ENCODE results near the gene UGT1A10.

DNA sequence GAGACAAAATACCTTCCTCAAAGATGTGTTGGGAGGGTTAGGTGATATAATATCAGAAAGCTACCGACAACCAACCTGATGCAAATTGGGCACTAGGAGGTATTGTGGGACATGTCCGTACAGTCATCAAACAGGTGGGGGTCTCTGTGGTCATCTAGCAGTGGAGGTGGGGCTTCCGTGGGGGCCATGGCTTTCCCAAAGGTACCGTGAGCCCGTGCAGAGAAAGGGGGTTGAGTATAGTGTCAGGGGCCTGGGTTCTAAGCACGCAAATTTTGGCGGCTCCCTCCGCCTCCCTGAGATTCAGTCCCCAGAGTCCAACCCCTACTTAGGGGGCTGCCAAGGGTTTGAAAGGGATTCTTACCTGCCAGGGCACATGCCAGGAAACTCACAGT is 185.5 kb downstream of the UGT1A10 start:
- TF ChIP-seq, protein P1, sequence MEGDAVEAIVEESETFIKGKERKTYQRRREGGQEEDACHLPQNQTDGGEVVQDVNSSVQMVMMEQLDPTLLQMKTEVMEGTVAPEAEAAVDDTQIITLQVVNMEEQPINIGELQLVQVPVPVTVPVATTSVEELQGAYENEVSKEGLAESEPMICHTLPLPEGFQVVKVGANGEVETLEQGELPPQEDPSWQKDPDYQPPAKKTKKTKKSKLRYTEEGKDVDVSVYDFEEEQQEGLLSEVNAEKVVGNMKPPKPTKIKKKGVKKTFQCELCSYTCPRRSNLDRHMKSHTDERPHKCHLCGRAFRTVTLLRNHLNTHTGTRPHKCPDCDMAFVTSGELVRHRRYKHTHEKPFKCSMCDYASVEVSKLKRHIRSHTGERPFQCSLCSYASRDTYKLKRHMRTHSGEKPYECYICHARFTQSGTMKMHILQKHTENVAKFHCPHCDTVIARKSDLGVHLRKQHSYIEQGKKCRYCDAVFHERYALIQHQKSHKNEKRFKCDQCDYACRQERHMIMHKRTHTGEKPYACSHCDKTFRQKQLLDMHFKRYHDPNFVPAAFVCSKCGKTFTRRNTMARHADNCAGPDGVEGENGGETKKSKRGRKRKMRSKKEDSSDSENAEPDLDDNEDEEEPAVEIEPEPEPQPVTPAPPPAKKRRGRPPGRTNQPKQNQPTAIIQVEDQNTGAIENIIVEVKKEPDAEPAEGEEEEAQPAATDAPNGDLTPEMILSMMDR (conservative IDR thresholded peaks at IDR 0.05; ENCODE audit: low read length): no peak
- TF ChIP-seq EZH2phosphoT487 (IDR thresholded peaks at IDR 0.05; ENCODE audit: borderline replicate concordance): no peak

Measured in Loucy (cell line).